NB4 (cell line): ENCODE measurements around the gene PAM.
A peak's percentile ranks its signal among the peaks of the same experiment; 100 is the strongest.

Experiments
- DNase-seq: peaks from one replicate; pipeline ENCODE4 v3.0.0; 2010; ENCODE audit warnings: low read depth
- H3K4me3 ChIP-seq: one replicate; pipeline ENCODE4 v1.5.1; 2011; ENCODE audit warnings: mild to moderate bottlenecking, low read depth, low read length, moderate library complexity
- MYC ChIP-seq: IDR thresholded peaks from 2 replicates; pipeline ENCODE4 v1.6.1; 2011; ENCODE audit warnings: low read depth, low read length
- POLR2A ChIP-seq: IDR thresholded peaks from 2 replicates; pipeline ENCODE4 v1.6.1; 2011; ENCODE audit warnings: mild to moderate bottlenecking; ENCODE audit not compliant: insufficient read length; ENCODE audit errors: extremely low read depth
- TF ChIP-seq, protein P1 (sequence below): IDR thresholded peaks from 2 replicates; pipeline ENCODE4 v1.6.1; 2011; ENCODE audit warnings: low read depth, low read length
- TF ChIP-seq, protein P2 (sequence below): IDR thresholded peaks from one replicate; pipeline ENCODE4 v1.5.1; 2012; ENCODE audit warnings: low read depth, low read length

Gene PAM

DNA sequence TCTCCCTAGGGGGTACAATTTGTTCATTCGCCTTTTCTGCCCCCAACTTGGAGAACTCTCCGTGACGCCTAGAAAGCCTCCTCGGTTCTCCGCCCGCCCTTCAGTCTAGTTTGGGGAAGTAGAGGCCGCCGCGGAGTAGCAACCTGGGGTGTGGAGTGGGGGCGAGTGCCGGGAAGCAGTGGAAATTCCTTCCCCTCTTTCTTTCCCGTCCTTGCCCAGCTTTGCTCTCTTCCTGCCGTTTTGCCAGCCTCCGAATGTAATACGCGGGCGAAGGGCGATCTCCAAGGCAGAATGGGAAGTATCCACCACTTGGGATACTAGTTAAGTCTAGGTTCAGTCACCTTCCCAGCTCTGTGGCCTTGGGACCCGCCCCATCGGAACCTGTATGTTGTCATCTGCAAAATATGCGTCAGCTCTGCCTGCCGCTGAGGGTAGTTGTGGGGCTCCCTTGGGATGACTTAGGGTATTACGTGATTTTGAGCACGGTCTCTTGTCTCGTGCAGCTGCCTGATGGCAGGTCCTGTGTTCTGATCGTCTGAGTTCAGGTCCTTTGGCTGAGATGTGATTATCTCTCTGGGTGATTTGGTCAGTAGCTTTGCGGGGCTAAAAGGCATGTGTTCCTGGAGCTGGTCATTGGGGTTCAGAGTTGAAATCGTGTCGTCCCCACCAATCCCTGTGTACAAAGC, 724 bp downstream of the PAM start:
- peak; percentile 74 for DNase-seq
- peak overlapping the region; percentile 67 for H3K4me3 ChIP-seq
- TF ChIP-seq MYC (no peak; the same call in 1 of the 2 replicates), POLR2A (no peak)
- TF ChIP-seq, protein P1, sequence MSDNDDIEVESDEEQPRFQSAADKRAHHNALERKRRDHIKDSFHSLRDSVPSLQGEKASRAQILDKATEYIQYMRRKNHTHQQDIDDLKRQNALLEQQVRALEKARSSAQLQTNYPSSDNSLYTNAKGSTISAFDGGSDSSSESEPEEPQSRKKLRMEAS, result peak; percentile 44; the same call in 1 of the 2 replicates
- TF ChIP-seq, protein P2, sequence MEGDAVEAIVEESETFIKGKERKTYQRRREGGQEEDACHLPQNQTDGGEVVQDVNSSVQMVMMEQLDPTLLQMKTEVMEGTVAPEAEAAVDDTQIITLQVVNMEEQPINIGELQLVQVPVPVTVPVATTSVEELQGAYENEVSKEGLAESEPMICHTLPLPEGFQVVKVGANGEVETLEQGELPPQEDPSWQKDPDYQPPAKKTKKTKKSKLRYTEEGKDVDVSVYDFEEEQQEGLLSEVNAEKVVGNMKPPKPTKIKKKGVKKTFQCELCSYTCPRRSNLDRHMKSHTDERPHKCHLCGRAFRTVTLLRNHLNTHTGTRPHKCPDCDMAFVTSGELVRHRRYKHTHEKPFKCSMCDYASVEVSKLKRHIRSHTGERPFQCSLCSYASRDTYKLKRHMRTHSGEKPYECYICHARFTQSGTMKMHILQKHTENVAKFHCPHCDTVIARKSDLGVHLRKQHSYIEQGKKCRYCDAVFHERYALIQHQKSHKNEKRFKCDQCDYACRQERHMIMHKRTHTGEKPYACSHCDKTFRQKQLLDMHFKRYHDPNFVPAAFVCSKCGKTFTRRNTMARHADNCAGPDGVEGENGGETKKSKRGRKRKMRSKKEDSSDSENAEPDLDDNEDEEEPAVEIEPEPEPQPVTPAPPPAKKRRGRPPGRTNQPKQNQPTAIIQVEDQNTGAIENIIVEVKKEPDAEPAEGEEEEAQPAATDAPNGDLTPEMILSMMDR, result no peak

DNA sequence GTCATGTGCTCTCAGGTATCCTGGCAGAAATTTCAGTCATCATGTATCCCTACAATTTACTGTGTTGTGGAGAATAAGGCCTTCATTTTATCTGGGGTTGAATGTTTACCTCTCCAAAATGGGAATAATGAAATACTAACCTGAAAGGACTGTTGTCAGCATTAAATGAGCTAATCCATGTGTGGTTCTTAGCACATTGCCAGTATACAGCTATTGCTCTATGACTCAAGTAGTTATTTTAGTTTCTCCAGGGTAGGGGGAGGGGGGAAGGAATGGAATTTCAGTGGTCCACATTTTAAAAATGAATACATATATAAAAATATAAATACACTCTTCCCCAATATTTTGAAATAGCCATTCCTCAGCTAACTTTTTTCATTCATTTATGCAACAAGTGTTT, 3.5 kb downstream of the PAM start:
- H3K4me3 ChIP-seq, result no peak overlapping the region
- DNase-seq, result no peak
- no peak for TF ChIP-seq POLR2A

DNA sequence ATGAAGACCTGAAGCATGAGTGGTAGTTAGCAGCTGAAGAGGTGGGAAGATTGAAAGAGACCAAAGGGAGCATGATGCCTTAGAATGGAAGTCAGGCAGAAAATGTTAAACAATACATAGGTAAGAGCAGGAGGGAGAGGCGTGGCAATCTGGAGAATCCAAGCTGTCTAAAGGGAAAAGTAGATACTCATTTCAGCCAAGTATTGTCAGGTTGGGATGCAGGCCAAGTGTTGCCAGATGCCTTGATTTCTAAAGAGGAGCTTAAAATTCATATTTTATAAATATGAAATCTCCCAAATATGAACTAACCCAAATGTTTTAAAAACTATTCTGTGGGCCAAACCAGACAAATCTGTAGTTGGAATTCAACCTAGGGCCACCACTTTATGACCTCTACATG, 4.2 kb downstream of the PAM start:
- DNase-seq, result no peak
- no peak overlapping the region for H3K4me3 ChIP-seq

DNA sequence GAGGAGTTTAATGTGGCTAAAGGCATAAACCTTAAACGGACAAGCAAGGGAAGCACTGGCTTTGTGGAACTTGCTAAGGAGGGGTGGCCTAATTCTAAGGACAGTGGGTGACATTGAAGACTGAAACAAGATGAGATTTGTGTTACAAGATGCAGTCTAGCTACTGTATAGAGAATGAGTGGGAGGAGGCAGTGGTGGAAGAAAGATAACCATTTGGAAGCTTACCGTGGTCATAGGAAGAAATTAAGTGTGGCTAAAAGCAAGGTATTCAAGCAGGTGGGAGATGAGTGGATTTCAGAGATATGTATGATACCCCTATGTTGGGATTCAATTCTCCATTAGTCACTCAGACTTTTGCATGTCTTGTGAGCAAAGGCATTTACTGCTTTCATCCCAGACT, 4.6 kb downstream of the PAM start:
- DNase-seq, result no peak
- no peak overlapping the region for H3K4me3 ChIP-seq
- TF ChIP-seq, protein P1, result no peak
- TF ChIP-seq MYC (no peak), POLR2A (no peak)
- TF ChIP-seq, protein P2, result no peak

More for the DNA sequence above, 4.2 kb downstream of the PAM start:
- TF ChIP-seq, protein P1, result no peak
- no peak for TF ChIP-seq POLR2A
- no peak for TF ChIP-seq MYC
- TF ChIP-seq, protein P2, result no peak

DNA sequence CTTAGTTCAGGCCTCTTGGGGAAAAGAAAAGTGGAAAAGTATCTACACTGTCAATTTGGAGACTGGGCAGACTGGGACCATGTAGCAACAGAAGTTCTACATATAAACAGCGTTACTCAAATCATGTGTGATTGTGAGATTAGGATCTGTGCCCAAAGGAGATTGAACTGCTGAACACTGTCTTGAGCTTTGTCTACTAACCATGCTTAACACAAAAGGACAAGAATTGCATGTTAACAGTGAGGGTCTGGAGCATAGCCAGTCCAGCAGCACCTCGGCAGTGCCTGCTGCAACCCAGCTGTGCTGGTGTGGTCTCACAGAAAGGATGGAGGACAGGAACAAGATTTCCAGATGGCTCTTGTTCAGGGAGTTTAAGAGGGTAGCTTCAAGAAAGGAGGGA, 5.7 kb downstream of the PAM start:
- TF ChIP-seq, protein P2, result no peak
- TF ChIP-seq POLR2A, result no peak
- TF ChIP-seq MYC, result no peak
- TF ChIP-seq, protein P1, result no peak
- no peak for DNase-seq
- H3K4me3 ChIP-seq, result no peak overlapping the region

DNA sequence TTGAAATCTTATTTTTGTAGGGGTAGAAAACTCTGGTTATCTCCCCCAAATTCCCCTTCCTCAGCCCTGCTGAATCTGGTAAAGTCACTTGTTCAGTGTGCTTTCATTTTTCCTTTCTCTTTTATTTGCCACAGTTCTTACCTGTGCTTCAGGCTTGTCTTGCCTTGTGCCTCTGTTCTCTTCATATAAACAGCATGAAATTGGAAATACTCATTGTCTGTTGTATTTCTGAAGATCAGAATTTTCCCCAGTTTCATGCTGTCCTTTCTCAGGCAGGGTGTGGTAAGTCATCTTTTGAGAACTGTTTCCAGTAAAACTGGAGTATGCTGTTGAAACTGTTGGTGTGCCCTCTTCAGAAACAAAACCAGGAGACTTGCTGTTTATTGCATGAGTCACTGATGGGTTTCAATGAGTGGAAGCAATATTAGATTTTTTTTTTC, 7.0 kb downstream of the PAM start:
- no peak overlapping the region for H3K4me3 ChIP-seq
- TF ChIP-seq, protein P1, result no peak
- TF ChIP-seq, protein P2, result no peak
- TF ChIP-seq MYC (no peak), POLR2A (no peak)
- no peak for DNase-seq
